GM19328 (cell line): ENCODE measurements around the gene SEMA3F.

ENCODE experiments used
- ATAC-seq: cut with Tn5 transposase; IDR thresholded peaks from one replicate; pipeline ENCODE4 v1.9.1; 2021; ENCODE audit warnings: mild to moderate bottlenecking, moderate library complexity; ENCODE audit not compliant: unreplicated experiment

SEMA3F gene

GRCh38 chr3:50169232-50169832, 14.2 kb downstream of the SEMA3F start:
- no peak for ATAC-seq

- no peak for ATAC-seq
These were observed 14.7 kb downstream of the SEMA3F start for GRCh38 chr3:50169858-50170257.

GRCh38 chr3:50170689-50171088, 15.6 kb downstream of the SEMA3F start:
- ATAC-seq = no peak

GRCh38 chr3:50171540-50172301, 16.6 kb downstream of the SEMA3F start:
- ATAC-seq = no peak

- ATAC-seq = no peak
These were observed 17.6 kb downstream of the SEMA3F start for GRCh38 chr3:50172626-50173220.

- no peak for ATAC-seq
These were observed 18.8 kb downstream of the SEMA3F start for GRCh38 chr3:50173685-50174516.

GRCh38 chr3:50174517-50174895, 19.4 kb downstream of the SEMA3F start:
- ATAC-seq = no peak

GRCh38 chr3:50174947-50175524, 19.9 kb downstream of the SEMA3F start:
- ATAC-seq = no peak

GRCh38 chr3:50177346-50177745, 22.2 kb downstream of the SEMA3F start:
- ATAC-seq = no peak

- ATAC-seq = no peak
These were observed 24.6 kb downstream of the SEMA3F start for GRCh38 chr3:50179710-50180109.

- ATAC-seq = no peak
These were observed 26.9 kb downstream of the SEMA3F start for GRCh38 chr3:50181985-50182384.

- no peak for ATAC-seq
These were observed 27.5 kb downstream of the SEMA3F start for GRCh38 chr3:50182533-50183099.

GRCh38 chr3:50183755-50184154, 28.6 kb downstream of the SEMA3F start:
- no peak for ATAC-seq

- ATAC-seq = no peak
These were observed 29.3 kb downstream of the SEMA3F start for GRCh38 chr3:50184242-50184978.

- no peak for ATAC-seq
These were observed 30.1 kb downstream of the SEMA3F start for GRCh38 chr3:50185230-50185629.

- no peak for ATAC-seq
These were observed 31.0 kb downstream of the SEMA3F start for GRCh38 chr3:50186096-50186495.

- ATAC-seq = no peak
These were observed 32.6 kb downstream of the SEMA3F start for GRCh38 chr3:50187750-50188149.

- no peak for ATAC-seq
These were observed 34.1 kb downstream of the SEMA3F start for GRCh38 chr3:50189274-50189673.

- ATAC-seq = no peak
These were observed 34.9 kb downstream of the SEMA3F start for GRCh38 chr3:50189989-50190388.
